ENCODE measurements around the gene MMUT.

DNA sequence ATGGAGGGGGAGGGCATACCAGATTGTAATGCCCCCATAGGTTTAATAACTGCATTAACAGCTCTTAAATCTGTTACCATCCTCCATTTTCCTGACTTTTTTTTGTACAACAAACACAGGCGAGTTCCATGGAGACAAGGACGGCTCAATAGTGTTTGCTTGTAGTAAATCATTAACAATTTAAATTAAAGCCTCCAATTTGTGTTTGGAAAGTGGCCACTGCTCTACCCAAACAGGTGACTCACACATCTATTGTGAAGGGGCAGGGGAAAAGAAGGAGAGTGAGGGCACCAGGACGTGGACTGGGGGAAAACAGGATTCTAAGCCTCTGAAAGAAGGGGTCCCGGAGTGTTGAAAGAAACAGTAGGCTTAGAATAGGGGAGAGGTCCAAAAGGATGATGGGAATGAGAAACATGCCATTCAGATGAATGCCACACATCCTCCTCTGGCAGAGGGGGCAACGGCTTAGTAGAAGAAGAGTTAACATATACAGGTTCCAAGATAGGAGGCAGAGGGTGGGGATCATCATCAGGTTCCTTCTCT is 43.6 kb upstream of the MMUT start:
- TF ChIP-seq GATA3 (IDR thresholded peaks at IDR 0.05; ENCODE audit: low read depth, low read length) (no peak), GATA2 (IDR thresholded peaks at IDR 0.05; ENCODE audit: low read depth, low read length) (no peak)
